ENCODE measurements around the gene C1orf94. TPM values are rescaled to one million over a fixed set of nuclear protein-coding genes. Genes with fewer than 3 reads are reported as not detected.

C1orf94 gene
- under 1 TPM in 1 of 2 donors, not detected in 1; 0.11 TPM for total RNA-seq
- long read RNA-seq = 0 reads

GRCh38 chr1:34176830-34177603, at the start of gene C1orf94:
Gene C1orf94, plus strand, starts transcription at chr1:34176907. Its CDS starts 883 bp downstream, at chr1:34177790.
- DNase-seq = no peak
- intact Hi-C loops (cut with DNase I, micrococcal nuclease) = no loop called here
- no peak for ATAC-seq

DNA sequence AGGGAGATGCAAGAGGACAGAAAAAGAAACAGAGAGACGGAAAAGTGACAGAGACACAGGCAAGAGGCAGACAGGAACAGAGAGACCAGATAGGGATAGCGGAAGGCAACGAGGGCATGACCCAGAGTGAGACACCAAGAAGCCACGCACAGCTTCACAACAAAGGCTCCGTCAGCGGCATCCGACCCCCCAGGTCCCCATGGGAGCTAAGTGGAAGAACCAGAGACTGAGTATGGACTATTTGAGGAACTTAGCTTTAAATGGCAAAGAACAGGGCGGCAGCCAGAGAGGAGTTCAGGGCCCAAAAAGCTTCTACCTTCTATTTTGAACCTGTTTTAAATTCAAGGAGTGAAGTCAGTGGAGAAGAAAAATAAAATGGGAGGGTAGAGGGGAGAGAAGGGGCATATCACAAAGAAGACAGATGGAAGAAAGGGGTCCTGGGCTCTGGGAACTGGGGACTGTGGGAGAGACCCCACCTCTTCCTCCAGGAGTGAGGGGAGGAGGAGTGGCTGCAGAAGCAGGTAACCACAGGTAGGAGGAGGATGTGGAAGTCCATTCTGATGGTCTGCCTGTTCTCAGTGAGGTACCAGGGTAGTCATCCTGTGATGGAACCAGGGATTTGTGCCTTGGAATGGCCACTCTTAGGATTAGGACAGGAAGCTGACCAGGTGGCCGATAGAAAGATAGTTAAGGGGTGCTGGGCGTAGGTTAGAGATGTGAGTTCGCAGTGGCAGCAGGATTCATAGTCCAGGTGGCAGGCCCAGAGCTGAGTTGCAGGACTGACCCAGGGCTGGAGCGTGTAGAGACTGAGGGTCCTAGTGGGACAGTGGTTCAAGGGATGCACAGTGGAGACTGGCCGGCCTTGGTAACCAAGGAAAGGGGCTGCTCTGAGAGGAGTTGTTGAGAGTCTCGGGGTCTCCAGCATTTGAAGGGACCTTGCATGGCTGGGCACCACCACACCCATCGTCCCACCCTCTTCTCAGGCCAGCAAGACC, 49.4 kb upstream of the C1orf94 start:
- intact Hi-C loops (cut with DNase I, micrococcal nuclease) = no loop called here
- no peak for DNase-seq
- no peak for ATAC-seq

GRCh38 chr1:34128186-34128889, 48.4 kb upstream of the C1orf94 start:
- DNase-seq (no peak), ATAC-seq (no peak)
- intact Hi-C loops (cut with DNase I, micrococcal nuclease) = no loop called here

- no peak for DNase-seq
- intact Hi-C loops (cut with DNase I, micrococcal nuclease) = no loop called here
- ATAC-seq = no peak
These were observed 47.1 kb upstream of the C1orf94 start for GRCh38 chr1:34129630-34130029.

GRCh38 chr1:34130306-34130705, 46.4 kb upstream of the C1orf94 start:
- intact Hi-C loops (cut with DNase I, micrococcal nuclease) = no loop called here
- no peak for ATAC-seq
- DNase-seq = no peak

GRCh38 chr1:34131396-34132160, 45.1 kb upstream of the C1orf94 start:
- intact Hi-C loops (cut with DNase I, micrococcal nuclease) = no loop called here
- DNase-seq (no peak), ATAC-seq (no peak)

GRCh38 chr1:34132161-34132420, 44.6 kb upstream of the C1orf94 start:
- intact Hi-C loops (cut with DNase I, micrococcal nuclease) = no loop called here
- ATAC-seq = no peak
- no peak for DNase-seq

GRCh38 chr1:34137411-34137810, 39.3 kb upstream of the C1orf94 start:
- ATAC-seq = no peak
- intact Hi-C loops (cut with DNase I, micrococcal nuclease) = no loop called here
- DNase-seq = no peak

DNA sequence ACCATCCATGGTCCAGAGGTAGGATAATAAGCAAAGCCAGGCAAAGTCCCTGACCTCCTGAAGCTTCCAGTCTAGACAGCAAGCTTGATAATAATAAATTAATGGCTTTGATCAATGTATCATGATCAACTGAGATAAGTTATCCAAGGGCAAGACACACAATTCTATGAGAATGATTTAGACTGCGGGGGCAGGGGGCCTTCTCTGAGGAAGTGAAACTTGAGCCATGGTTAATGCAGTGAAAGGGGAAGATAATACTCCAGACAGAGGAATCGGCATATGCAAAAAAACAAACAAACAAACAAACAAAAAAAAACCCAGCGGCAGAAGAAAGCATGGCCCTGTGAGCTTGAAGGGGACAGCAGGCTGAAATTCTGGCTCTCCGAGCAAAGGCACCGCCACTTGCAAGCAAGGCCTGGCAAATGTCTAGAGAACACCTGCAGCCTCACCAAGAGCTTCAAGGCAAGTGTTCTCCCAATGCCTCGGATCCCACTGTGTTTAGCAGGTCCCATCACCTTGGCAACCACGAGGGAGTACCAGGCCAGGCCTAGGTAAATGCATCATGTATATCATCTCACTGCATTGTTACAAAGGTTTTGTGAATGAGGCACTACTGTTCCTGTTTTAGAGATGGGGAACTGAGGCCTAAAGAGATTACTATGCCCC, 36.6 kb upstream of the C1orf94 start:
- intact Hi-C loops (cut with DNase I, micrococcal nuclease) = no loop called here
- DNase-seq (no peak), ATAC-seq (no peak)

DNA sequence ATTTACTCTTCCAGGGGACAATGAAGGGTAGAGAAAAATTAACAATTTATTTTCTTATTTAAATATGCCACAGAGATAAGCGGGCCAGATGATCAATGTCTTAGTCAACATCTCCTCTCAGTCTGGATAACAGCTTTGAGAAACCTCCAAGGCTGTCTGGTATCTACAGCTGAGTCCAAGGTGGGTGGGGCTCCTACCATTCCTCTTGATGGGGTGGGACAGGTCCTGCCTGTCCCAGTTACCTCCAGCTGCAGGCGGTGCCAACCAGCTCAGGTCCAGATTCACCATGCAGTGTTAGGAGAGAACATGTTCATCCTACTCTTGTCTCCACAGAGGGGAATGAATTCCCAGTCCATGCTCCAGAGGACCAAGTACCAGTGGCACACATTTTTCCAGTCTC, 32.7 kb upstream of the C1orf94 start:
- ATAC-seq (no peak), DNase-seq (no peak)
- intact Hi-C loops (cut with DNase I, micrococcal nuclease) = no loop called here

DNA sequence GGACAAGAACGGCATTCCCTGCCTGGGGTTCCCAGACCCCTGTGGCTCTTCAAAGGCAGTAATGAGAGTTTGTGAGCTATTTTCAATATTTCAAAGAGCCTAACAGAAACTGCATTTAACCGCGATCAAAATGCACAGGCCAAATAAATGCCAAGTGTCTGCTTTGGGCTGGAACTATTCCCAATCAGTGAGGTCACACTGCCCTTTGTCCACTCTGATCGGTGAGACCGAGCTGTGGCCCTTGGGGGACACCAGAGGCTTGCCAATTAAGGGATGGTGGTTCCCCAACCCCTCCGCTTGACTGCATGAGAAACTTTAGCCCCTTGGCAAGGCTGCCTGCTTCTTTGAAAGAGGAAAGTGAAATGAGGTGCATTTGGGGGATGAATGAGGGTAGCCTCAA, 31.9 kb upstream of the C1orf94 start:
- DNase-seq = no peak
- intact Hi-C loops (cut with DNase I, micrococcal nuclease) = no loop called here
- ATAC-seq = no peak

GRCh38 chr1:34147301-34147700, 29.4 kb upstream of the C1orf94 start:
- intact Hi-C loops (cut with DNase I, micrococcal nuclease) = no loop called here
- no peak for ATAC-seq
- DNase-seq = no peak

DNA sequence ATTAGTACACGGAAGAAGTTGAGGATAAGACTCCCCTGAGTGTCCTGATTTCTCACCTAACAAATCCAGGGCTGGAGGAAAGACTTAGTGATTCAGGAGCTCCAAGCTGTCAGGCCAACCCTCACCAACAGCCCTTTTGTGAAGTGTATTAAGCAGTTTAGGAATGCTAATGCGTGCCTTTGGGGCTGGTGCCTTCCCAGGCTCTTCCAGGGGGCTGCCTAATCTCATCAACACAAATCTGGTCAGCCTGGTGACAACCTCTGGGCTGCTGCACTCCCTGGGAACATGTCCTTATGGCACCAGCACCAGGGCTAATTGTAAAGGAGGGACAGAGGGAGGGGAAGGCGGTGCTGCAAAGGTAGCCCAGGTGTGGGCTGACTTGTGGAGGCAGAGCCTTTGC, 27.2 kb upstream of the C1orf94 start:
- DNase-seq = no peak
- ATAC-seq = no peak
- intact Hi-C loops (cut with DNase I, micrococcal nuclease) = no loop called here

- DNase-seq = no peak
- intact Hi-C loops (cut with DNase I, micrococcal nuclease) = no loop called here
- ATAC-seq = no peak
These were observed 23.5 kb upstream of the C1orf94 start for GRCh38 chr1:34153246-34153645.

GRCh38 chr1:34155860-34156259, 20.8 kb upstream of the C1orf94 start:
- DNase-seq (no peak), ATAC-seq (no peak)
- intact Hi-C loops (cut with DNase I, micrococcal nuclease) = no loop called here

- intact Hi-C loops (cut with DNase I, micrococcal nuclease) = no loop called here
- DNase-seq (no peak), ATAC-seq (no peak)
These were observed 20.0 kb upstream of the C1orf94 start for GRCh38 chr1:34156739-34157138.

- peak; percentile 28 to 35 for DNase-seq
- intact Hi-C loops (cut with DNase I, micrococcal nuclease) = no loop called here
- ATAC-seq = peak; percentile 68
These were observed 13.6 kb upstream of the C1orf94 start for GRCh38 chr1:34162852-34163766.
